HG03097 (cell line): ENCODE results near the gene ARHGAP9.
"Not testable (repeated sequence)": the region's sequence is repeated elsewhere in the genome, so short reads cannot be mapped to it uniquely, and the experiment has no call there.

ENCODE experiments used
- ATAC-seq: cut with Tn5 transposase; IDR thresholded peaks from one replicate; pipeline ENCODE4 v1.9.1; 2021; ENCODE audit not compliant: unreplicated experiment, low FRiP score

Gene ARHGAP9

DNA sequence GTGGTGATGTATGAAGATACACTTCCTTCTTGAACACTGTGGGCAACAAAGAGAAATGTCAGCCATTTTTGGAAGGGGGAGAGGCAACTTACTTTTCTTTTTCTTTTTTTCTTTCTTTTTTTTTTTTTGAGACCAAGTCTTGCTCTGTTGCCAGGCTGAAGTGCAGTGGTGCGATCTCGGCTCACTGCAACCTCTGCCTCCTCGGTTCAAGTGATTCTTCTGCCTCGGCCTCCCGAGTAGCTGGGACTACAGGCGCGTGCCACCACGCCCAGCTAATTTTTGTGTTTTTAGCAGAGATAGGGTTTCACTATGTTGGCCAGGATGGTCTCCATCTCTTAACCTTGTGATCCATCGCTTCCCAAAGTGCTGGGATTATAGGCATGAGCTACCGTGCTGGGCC lies 38.1 kb upstream of the ARHGAP9 start:
- not testable (repeated sequence) for ATAC-seq

DNA sequence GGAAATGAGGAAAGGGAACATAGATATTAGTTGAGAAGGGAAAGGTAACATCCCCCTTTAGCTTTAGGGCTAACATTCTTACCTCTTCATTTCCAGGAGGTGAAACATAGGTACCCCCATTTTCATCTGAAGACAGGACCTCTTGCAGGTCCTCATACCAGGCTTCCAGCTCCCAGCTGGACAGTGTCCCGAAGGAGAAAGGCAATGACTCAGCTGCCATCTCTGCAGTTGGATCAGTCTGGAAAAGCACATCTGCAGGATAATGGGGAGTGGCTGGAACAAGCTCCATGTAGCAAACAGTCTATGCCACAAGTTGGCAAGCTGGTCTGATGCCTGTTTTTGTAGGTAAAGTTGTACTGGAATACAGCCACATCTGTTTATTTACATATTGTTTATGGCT lies 37.5 kb upstream of the ARHGAP9 start:
- no peak for ATAC-seq

DNA sequence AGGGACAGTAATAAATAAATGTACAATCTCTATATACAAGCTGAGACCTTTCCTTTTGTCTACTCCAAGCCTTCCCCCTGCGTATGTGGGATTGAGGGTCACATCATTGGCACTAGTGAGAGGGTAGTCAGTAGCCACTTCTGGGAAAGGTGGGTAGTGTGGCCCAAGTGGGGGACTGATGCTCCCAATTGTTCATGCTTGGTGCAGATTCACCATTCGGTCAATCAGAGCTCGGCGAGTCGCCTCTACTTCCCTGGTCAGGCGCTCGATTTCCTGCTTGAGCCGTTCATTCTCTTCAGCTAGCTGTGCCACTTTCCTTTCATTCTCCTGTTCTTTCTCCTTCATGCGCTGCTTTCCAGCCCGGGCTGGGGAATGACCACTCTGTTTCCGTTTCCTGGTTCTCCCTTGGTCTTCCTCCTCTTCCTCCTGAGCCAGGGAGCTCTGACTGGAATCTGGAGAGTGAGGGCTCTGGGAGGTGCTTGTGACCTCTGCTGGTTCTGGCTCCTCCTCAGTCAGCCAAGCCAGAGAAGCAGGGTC lies 37.0 kb upstream of the ARHGAP9 start:
- ATAC-seq, result no peak

DNA sequence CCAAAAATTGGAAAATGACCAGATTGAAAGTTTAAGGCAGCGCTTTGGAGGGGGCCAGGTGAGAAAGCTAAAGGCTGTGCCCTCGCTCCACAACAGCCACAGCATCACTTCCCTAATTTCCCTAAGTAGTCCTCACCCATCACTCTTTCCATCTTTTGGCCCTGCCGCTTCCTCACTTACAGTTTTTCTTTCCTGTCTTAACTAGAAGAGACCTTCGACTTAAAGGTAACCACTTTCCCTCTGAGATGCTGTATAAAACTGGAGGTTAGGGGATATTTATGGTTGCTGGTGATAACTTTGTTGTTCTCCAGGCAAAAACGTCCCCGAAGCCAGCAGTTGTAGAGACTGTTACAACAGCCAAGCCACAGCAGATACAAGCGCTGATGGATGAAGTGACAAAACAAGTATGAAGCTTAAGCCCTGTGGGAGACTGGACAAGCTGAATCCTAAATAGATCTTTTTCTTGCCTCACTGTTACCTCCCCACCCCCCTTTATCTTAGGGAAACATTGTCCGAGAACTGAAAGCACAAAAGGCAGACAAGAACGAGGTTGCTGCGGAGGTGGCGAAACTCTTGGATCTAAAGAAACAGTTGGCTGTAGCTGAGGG lies 36.4 kb upstream of the ARHGAP9 start:
- ATAC-seq, result no peak

DNA sequence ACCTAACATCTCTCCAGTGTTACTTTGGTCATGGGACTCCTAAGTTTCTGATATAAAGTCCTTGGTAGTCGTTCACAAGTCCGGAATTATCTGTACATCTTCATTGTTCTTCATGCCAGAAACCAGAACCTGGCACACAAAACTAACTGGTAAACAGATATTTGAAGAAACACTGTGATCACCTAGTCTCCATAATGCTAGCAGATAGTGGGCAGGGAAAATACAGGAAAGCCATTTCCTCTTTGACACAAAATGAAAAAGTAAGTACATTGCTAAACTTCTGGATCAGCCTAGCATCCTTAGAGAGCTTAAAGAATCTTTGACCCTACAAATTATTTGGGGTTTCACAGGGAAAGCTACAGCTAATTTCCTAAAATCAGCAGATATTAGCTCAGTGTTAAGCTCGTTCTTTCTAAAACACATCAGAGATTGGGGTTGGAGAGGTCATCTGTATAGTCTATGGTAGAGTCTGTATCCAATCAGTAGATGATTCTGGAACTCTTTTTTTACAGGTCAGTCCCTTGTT lies 35.8 kb upstream of the ARHGAP9 start:
- ATAC-seq, result no peak

DNA sequence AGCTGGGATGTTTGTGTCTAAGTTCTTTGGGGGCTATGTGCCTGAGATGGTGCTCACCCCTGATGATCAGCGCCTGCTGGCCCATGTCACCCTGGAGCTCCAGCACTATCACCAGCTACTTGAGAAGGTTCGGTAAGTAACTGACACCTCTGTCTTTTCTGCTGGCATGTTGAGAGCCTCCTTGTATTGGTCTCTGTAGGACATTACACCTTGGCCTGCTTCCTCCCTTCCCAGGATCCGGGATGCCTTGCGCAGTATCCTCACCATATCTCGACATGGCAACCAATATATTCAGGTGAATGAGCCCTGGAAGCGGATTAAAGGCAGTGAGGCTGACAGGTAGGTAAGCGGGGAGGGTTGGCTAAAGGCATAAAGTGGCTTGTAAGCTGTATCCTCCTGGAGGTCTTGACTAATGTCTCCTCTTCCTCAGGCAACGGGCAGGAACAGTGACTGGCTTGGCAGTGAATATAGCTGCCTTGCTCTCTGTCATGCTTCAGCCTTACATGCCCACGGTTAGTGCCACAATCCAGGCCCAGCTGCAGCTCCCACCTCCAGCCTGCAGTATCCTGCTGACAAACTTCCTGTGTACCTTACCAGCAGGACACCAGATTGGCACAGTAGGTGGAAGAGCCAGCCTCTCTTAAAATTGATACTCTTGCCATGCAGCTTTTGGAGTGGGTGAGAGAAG lies 35.2 kb upstream of the ARHGAP9 start:
- ATAC-seq, result no peak

DNA sequence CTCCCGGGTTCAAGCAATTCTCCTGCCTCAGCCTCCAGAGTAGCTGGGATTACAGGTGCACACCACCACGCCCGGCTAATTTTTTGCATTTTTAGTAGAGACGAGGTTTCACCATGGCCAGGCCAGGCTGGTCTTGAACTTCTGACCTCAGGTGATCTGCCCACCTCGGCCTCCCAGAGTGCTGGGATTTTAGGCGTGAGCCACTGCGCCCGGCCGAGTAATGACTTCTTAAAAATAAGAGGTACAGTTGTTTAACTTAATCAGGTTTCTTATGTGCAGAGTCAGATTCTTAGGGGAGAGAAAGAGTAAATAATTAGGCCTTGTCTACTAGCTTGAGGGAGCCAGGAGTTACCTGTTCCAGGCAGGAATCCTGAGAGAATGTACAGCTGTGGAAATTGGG lies 34.6 kb upstream of the ARHGAP9 start:
- not testable (repeated sequence) for ATAC-seq

DNA sequence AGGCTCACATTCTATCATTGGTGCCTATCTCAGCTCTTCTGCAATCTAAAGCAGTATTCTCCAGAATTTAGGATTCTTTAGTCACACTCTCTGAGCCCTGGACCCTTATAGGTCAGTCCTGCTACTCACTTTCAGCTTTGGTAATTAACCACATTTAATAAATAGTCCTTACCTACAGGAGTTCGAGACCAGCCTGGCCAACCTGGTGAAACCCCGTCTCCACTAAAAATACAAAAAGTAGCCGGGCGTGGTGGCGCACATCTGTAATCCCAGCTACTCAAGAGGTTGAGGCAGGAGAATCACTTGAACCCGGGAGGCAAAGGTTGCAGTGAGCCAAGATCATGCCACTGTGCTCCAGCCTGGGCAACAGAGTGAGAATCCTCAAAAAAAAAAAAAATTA lies 34.0 kb upstream of the ARHGAP9 start:
- not testable (repeated sequence) for ATAC-seq

DNA sequence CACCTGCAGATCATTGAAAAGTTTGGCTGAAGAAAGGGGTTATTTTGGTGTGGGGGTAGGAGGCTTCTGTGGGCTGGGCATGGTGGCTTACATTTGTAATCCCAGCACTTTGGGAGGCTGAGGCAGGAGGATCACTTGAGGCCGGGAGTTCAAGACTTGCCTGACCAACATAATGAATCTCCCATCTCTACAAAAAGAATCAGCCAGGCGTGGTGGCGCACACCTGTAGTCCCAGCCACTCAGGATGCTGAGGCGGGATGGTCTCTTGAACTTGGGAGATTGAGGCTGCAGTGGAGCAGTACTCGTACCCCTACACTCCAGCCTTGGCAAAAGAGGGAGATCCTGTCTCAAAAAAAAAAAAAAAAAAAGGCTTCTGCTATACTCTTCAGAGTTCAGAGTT lies 33.6 kb upstream of the ARHGAP9 start:
- no peak for ATAC-seq

DNA sequence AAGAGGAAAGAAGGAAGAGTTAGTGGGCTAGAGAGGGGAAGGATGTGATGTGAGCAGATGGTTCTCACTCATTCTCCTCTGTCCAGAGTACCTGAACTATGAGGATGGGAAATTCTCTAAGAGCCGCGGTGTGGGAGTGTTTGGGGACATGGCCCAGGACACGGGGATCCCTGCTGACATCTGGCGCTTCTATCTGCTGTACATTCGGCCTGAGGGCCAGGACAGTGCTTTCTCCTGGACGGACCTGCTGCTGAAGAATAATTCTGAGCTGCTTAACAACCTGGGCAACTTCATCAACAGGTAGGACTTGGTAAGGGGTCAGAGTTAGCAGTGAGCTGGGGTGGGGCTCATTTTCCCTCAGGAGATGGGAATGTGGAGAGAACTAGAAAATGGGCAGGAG lies 33.0 kb upstream of the ARHGAP9 start:
- no peak for ATAC-seq

DNA sequence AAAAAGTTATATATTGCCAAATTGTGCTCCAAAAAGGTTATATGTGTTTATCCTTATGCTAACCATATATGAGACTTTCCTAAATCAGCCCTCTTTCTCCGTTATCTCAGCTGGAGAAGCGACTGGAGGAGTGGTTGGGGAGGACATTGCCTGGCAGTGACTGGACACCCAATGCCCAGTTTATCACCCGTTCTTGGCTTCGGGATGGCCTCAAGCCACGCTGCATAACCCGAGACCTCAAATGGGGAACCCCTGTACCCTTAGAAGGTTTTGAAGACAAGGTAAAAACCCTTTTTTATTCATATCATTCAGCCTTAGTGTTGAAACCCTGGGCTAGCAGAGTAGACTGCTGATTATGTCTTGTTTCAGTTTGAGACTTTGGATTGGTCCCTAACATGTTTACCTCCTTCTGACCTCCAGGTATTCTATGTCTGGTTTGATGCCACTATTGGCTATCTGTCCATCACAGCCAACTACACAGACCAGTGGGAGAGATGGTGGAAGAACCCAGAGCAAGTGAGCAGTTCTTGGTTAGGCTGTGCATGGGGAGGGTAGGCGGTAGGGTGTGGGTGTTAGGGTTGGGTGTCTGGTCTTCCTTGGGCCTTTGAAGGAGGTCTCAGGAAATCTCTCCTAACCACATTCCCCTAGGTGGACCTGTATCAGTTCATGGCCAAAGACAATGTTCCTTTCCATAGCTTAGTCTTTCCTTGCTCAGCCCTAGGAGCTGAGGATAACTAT lies 32.1 kb upstream of the ARHGAP9 start:
- ATAC-seq, result no peak

DNA sequence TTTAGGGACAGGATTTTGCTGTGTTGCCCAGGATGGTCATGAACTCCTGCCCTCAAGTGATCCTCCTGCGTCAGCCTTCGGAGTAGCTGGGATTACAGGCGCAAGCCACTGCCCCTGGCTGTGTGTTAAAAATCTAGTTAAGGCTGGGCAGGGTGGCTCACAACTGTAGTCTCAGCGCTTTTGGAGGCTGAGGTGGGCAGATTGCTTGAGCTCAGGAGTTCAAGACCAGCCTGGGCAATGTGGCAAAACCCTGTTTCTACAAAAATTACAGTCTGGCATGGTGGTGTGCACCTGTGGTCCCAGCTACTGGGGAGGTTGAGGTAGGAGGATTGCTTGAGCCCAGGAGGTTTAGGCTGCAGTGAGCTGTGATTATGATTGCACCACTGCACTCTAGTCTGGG lies 31.5 kb upstream of the ARHGAP9 start:
- no peak for ATAC-seq

DNA sequence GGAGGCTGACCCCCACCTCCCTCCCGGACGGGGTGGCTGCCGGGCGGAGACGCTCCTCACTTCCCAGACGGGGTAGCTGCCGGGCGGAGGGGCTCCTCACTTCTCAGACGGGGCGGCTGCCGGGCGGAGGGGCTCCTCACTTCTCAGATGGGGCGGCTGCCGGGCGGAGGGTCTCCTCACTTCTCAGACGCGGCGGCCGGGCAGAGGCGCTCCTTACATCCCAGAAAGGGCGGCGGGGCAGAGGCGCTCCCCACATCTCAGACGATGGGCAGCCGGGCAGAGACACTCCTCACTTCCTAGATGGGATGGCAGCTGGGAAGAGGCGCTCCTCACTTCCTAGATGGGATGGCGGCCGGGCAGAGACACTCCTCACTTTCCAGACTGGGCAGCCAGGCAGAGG lies 28.1 kb upstream of the ARHGAP9 start:
- not testable (repeated sequence) for ATAC-seq

DNA sequence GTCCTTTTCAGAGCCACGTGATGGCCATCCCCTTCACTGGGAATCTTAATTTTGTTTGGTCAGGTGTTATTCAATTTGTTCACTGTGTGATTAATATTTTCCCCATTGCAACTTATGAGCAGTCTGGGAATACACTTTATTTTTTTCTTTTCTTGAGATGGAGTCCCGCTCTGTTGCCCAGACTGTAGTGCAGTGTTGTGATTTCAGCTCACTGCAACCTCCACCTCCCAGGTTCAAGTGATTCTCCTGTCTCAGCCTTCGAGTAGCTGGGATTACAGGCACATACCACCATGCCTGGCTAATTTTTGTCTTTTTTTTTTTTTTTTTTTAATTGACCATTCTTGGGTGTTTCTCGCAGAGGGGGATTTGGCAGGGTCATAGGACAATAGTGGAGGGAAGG lies 26.9 kb upstream of the ARHGAP9 start:
- ATAC-seq, result not testable (repeated sequence)

DNA sequence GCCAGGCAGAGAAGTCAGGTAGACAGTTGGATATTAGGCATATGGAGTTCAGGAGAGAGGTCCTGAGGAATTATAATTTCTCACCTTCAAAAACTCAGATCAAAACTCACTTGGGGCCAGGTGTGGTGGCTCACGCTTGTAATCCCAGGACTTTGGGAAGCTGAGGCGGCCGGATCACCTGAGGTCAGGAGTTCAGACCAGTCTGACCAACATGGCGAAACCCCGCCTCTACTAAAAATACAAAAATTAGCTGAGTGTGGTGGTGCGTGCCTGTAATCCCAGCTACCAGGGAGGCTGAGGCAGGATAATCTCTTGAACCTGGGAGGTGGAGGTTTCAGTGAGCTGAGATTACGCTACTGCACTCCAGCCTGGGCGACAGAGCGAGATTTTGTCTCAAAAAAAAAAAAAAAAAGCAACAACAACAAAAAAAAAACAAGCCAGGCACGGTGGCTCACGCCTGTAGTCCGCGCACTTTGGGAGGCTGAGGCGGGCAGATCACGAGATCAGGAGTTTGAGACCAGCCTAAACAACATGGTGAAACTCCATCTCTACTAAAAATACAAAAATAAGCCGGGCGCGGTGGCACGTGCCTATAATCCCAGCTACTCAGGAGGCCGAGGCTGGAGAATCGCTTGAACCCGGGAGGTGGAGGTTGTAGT lies 22.8 kb upstream of the ARHGAP9 start:
- ATAC-seq, result not testable (repeated sequence)

DNA sequence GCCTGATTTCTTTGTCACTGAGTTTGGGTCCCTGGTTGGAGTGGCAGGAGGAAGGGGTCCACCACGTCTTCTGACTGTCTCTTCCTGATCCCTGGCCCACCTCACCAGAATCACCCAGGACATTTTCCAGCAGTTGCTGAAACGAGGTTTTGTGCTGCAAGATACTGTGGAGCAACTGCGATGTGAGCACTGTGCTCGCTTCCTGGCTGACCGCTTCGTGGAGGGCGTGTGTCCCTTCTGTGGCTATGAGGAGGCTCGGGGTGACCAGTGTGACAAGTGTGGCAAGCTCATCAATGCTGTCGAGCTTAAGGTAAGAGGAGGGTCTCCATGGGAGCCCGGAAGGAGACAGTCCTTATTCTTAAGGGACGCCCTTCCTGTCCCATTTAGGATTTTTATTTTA lies 20.5 kb upstream of the ARHGAP9 start:
- no peak for ATAC-seq

DNA sequence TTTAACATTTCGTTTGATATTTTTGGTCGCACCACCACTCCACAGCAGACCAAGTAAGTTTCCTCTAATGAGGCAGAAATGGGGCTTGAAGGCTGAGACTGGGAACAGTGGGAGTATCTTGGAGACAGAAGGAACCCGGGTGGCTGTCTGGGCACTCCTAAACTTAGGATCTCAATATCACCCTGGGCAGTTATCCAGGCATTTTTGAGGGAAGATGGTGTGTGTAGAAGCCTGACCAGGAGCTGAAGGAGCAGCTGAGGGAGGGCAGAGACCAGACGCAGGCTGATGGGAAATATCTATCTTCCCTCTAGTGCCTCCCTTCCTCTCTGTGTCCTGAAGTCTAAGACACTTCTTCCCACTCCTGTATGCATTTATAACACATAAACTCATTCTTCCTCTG lies 18.9 kb upstream of the ARHGAP9 start:
- ATAC-seq, result no peak

DNA sequence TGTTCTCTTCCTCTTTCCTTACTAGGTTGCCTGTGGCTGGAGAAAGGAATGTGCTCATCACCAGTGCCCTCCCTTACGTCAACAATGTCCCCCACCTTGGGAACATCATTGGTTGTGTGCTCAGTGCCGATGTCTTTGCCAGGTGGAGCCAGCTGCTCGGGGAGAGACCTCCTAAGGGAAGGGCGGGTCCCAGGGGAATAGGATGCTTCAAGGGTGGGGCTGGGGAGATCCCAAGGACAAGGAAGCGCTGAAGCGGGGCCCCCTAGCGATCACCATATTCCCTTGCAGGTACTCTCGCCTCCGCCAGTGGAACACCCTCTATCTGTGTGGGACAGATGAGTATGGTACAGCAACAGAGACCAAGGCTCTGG lies 18.5 kb upstream of the ARHGAP9 start:
- no peak for ATAC-seq

DNA sequence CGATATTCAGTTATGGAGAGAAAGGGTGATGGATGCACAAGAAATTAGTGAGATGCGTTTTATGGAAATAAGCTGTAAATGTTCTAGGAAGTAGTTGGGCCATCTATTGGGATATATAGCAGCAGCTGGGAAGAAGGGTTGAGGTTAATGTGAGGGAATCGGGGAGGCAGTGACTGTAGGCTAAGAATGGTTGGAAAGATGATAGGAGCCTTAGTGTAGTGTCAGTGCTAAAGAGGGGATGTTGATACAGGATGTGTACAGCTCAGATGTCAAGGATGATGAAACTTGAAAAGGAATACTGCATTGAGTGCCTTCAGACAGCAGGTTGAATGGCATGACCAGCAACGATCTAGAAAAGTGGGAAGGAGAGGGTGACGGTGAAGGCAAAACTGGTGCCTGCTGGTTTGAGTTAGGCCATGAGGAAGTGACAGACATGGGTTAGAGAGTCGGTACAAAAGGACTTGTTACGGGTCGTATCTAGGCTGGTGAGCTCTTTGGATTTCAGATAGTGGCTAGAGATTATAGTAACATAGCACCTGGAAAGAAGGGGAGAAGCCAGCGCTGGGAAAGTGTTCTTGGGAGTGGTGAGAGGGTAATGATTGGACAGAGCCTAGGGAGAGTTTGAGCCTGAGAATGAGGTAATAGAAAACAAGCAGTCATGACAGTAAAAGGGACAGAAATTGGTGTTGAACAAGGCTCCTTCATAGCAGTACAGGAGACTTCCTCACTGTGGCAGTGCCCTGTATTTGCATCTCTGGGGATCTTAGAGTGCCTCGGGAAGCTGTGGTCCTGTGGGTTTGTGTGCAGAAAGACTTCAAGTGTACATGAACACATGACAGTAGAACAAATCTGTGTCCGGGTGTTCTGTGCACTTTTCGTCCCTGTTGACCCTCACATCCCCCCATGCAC lies 17.8 kb upstream of the ARHGAP9 start:
- no peak for ATAC-seq

DNA sequence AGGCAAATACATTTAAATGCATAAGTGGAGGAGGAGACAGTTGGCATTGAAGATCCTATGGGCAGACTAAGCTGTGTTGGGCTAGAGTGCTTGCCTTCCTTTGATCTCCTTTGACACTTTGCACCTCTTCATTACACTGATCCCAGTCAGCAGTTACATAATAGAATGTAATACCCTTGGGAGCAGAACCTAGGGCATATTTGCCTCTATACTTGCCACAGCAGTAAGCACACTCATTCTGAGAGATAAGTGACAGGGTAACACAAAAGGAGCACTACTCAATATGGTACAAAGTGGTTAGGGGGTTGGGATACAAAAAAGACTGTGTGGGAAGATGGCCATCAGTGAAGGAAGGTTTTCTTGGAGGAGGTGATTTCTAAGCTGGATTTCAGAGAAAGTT lies 17.2 kb upstream of the ARHGAP9 start:
- no peak for ATAC-seq
